ENCODE measurements around the gene GJD3. TPM values are rescaled to one million over a fixed set of nuclear protein-coding genes. Genes with fewer than 3 reads are reported as not detected.

Gene GJD3
- total RNA-seq, 1 experiment from 2014 or later: 0.33 TPM

DNA sequence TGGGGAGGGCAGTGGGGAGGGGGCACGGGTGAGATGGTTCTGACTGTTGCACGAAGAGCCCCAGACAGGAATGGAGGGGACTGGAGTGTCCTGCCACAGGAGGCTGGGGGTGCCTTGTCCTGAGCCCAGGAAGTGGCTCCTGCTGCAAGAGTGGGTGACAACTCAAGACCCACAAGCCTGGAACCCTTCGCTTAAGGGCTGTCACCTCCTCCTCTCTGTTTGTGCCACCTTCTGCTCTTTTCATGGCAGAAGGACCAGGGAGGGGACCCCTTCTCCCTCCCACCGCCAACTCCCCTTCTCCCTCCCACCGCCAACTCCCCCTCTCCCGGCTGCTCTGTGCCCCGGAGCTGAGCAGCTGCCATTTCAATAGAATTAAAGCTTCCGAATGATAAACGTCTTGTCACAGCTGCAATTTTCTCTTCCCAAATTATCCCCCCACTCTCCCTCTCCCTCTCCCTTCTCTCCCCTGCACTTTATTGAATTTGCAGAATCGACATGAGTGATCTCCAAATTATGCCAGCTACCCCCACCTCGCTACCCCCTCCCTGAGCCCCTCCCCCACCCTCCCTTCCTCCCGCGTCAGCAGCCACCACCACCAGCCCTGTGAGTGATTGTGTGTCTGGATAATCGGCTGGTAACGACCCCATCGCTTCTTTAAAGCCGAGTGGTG is 13.7 kb downstream of the GJD3 start:
- H3K36me3 ChIP-seq (ENCODE audit: control insufficient read depth, insufficient read depth, low read length): 0 out of 2 replicates have a peak, but pooled peaks cover 5% of the 10 kb centered on the region
- ChIA-PET CTCF (interaction anchor here (6.8 kb wide), 1 partner anchor 46 kb away, joined by 81 read pairs; no protein-coding TSS in a partner anchor), POLR2A (no interaction called here)
- DNase-seq (ENCODE audit: low read depth, low spot score) (no peak), ATAC-seq (no peak)
- H3K27ac ChIP-seq (ENCODE audit: low read length): no peak overlapping the region
- H3K4me3 ChIP-seq (ENCODE audit: low read depth in 2 of 2, low read length in 2 of 2): no peak overlapping the region
- intact Hi-C loops (cut with micrococcal nuclease; ENCODE audit: unreplicated experiment): no loop called here
- no peaks in the 10 kb centered on the region for H3K27me3 ChIP-seq (ENCODE audit: control insufficient read depth, insufficient read depth, low read length)
- no TSS peak for BruUV-seq (replicated peaks)
- TF ChIP-seq SIN3A (IDR thresholded peaks at IDR 0.05; ENCODE audit: borderline replicate concordance, insufficient read depth, low read depth, low read length): no peak
- TF ChIP-seq, protein P1, sequence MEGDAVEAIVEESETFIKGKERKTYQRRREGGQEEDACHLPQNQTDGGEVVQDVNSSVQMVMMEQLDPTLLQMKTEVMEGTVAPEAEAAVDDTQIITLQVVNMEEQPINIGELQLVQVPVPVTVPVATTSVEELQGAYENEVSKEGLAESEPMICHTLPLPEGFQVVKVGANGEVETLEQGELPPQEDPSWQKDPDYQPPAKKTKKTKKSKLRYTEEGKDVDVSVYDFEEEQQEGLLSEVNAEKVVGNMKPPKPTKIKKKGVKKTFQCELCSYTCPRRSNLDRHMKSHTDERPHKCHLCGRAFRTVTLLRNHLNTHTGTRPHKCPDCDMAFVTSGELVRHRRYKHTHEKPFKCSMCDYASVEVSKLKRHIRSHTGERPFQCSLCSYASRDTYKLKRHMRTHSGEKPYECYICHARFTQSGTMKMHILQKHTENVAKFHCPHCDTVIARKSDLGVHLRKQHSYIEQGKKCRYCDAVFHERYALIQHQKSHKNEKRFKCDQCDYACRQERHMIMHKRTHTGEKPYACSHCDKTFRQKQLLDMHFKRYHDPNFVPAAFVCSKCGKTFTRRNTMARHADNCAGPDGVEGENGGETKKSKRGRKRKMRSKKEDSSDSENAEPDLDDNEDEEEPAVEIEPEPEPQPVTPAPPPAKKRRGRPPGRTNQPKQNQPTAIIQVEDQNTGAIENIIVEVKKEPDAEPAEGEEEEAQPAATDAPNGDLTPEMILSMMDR (IDR thresholded peaks at IDR 0.05): no peak
- TF ChIP-seq POLR2AphosphoS5 (IDR thresholded peaks at IDR 0.05; ENCODE audit: low read depth, low read length): no peak
- no peak for TF ChIP-seq TCF7L2 (IDR thresholded peaks at IDR 0.05; ENCODE audit: low read depth, low read length)
- peaks cover 75% of the 10 kb centered on the region for H3K4me1 ChIP-seq (ENCODE audit: control insufficient read depth, insufficient read depth, low read length)
- no peaks in the 10 kb centered on the region for H3K9me3 ChIP-seq (ENCODE audit: control insufficient read depth, insufficient read depth, low read depth, low read length)
- in situ Hi-C loops (cut with HindIII; ENCODE audit: low pct_unique_long_range_greater_than_20kb, low sequenced_read_pairs): loop anchor here (5.0 kb wide), 1 partner anchor 49 kb away; no protein-coding TSS in a partner anchor

DNA sequence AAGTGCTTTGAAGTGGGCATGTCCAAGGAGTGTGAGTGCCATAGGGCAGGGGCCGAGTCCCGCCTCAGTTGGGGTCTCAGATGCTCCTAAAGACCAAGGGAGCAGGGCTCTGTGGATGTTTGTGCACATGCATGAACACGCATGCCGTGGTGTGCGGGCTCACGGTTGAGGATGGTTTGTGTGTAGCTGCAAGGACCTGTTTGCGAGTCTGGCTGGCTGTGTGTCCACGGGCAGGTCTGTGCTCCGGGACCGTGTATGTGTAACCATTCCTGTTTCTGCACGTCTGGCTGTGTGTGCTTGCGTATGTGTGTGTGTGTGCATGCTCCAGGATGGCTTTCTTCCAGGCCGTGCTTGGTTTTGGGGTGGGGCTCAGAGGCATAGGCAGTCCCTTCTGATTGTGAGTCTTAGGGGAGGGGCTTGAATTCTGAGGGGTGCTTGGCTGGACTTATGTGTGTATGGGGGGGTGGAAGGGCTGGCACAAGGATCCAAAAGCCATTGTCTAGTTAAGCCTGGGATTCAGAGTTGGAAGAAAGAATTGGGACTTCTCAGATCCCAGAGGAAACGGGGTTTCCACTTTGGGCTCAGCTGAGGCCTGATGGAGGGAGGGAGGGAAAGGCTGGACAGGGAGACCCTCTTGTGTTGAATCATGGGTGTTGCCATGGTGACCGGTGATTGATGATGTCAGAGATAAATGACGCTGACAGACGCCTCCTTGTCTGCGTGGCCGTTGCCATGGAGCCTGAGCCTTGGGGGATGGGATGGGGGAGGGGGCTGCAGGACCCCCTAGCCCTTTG is 14.4 kb downstream of the GJD3 start:
- Histone ChIP-seq H3K27ac (ENCODE audit: low read length) (no peak overlapping the region), H3K4me3 (ENCODE audit: low read depth in 2 of 2, low read length in 2 of 2) (no peak overlapping the region), H3K9me3 (ENCODE audit: control insufficient read depth, insufficient read depth, low read depth, low read length) (no peaks in the 10 kb centered on the region), H3K4me1 (ENCODE audit: control insufficient read depth, insufficient read depth, low read length) (peaks cover 77% of the 10 kb centered on the region), H3K36me3 (ENCODE audit: control insufficient read depth, insufficient read depth, low read length) (0 out of 2 replicates have a peak, but pooled peaks cover 5% of the 10 kb centered on the region), H3K27me3 (ENCODE audit: control insufficient read depth, insufficient read depth, low read length) (no peaks in the 10 kb centered on the region)
- DNase-seq (ENCODE audit: low read depth, low spot score): no peak
- CTCF ChIA-PET: no interaction called here
- TF ChIP-seq SIN3A (IDR thresholded peaks at IDR 0.05; ENCODE audit: borderline replicate concordance, insufficient read depth, low read depth, low read length) (no peak), POLR2AphosphoS5 (IDR thresholded peaks at IDR 0.05; ENCODE audit: low read depth, low read length) (no peak), TCF7L2 (IDR thresholded peaks at IDR 0.05; ENCODE audit: low read depth, low read length) (no peak)
- TF ChIP-seq, protein P1 (IDR thresholded peaks at IDR 0.05): no peak
- TF ChIP-seq, protein P2, sequence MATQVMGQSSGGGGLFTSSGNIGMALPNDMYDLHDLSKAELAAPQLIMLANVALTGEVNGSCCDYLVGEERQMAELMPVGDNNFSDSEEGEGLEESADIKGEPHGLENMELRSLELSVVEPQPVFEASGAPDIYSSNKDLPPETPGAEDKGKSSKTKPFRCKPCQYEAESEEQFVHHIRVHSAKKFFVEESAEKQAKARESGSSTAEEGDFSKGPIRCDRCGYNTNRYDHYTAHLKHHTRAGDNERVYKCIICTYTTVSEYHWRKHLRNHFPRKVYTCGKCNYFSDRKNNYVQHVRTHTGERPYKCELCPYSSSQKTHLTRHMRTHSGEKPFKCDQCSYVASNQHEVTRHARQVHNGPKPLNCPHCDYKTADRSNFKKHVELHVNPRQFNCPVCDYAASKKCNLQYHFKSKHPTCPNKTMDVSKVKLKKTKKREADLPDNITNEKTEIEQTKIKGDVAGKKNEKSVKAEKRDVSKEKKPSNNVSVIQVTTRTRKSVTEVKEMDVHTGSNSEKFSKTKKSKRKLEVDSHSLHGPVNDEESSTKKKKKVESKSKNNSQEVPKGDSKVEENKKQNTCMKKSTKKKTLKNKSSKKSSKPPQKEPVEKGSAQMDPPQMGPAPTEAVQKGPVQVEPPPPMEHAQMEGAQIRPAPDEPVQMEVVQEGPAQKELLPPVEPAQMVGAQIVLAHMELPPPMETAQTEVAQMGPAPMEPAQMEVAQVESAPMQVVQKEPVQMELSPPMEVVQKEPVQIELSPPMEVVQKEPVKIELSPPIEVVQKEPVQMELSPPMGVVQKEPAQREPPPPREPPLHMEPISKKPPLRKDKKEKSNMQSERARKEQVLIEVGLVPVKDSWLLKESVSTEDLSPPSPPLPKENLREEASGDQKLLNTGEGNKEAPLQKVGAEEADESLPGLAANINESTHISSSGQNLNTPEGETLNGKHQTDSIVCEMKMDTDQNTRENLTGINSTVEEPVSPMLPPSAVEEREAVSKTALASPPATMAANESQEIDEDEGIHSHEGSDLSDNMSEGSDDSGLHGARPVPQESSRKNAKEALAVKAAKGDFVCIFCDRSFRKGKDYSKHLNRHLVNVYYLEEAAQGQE (IDR thresholded peaks at IDR 0.05; ENCODE audit: insufficient read depth in 1 of 2, low read depth in 2 of 2, low read length in 1 of 2): no peak
- intact Hi-C loops (cut with micrococcal nuclease; ENCODE audit: unreplicated experiment) (no loop called here), in situ Hi-C loops (cut with HindIII; ENCODE audit: low pct_unique_long_range_greater_than_20kb, low sequenced_read_pairs) (loop anchor here (5.0 kb wide), 1 partner anchor 48 kb away; no protein-coding TSS in a partner anchor)
- no peak for ATAC-seq
- POLR2A ChIA-PET: no interaction called here
- BruUV-seq (replicated peaks): TSS peak; percentile 29
